ENCODE data around the gene CYGB. TPM values are rescaled to one million over a fixed set of nuclear protein-coding genes. Genes with fewer than 3 reads are reported as not detected.
A peak's percentile ranks its signal among the peaks of the same experiment; 100 is the strongest.

Gene CYGB
- total and polyA plus RNA-seq, 10 of the 15 experiments (the other 5 are each of a cell fraction or from before 2014, with no cell fraction given), result 0.34 TPM; not detected in 9

DNA sequence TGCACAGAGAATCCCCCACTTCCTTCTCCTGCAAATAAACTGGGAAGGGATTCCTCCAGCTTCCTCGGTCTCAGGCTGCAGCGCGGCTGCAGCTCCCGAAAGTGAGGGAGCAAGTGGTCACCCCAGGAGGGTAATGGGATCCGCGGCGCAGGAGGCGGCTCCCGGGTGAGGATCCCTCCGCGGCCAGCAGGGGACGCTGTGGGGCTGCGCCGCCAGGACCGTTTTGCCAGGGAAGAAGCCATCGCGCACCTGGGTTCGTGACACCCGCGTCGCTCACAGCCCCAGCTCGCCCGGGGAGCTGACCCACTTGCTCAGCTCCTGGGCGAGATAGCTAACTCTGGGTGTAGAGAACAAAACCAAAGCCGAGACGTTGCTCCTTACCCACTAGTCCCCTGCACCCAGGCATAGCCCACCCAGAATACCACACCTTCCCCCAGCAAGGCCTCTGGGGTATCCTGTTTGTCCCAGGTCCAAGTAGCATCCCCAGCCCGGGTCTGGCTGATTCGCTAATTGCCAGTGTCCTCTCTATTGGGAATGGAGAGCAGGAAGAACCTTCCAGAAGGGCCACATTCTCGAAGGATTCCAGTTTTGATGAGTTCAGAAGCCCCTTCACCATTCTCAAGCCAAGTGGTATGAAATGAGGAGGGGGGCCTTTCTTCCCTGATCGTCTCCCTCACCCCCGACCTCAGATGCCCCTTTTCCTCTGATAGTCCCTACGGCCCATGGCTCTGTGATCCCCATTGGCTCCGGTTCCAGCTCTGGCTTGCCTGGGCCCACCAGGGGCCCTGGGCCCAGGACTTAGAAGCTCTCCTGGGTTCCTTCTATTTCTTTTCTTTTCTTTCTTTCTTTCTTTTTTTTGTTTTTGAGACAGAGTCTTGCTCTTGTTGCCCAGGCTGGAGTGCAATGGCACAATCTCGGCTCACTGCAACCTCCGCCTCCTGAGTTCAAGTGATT, 14.1 kb downstream of the CYGB start (continued):
- TF ChIP-seq PKNOX1 (IDR thresholded peaks at IDR 0.05), result peak; percentile 55; the same call in 1 of the 2 replicates
- TF ChIP-seq, protein P1, sequence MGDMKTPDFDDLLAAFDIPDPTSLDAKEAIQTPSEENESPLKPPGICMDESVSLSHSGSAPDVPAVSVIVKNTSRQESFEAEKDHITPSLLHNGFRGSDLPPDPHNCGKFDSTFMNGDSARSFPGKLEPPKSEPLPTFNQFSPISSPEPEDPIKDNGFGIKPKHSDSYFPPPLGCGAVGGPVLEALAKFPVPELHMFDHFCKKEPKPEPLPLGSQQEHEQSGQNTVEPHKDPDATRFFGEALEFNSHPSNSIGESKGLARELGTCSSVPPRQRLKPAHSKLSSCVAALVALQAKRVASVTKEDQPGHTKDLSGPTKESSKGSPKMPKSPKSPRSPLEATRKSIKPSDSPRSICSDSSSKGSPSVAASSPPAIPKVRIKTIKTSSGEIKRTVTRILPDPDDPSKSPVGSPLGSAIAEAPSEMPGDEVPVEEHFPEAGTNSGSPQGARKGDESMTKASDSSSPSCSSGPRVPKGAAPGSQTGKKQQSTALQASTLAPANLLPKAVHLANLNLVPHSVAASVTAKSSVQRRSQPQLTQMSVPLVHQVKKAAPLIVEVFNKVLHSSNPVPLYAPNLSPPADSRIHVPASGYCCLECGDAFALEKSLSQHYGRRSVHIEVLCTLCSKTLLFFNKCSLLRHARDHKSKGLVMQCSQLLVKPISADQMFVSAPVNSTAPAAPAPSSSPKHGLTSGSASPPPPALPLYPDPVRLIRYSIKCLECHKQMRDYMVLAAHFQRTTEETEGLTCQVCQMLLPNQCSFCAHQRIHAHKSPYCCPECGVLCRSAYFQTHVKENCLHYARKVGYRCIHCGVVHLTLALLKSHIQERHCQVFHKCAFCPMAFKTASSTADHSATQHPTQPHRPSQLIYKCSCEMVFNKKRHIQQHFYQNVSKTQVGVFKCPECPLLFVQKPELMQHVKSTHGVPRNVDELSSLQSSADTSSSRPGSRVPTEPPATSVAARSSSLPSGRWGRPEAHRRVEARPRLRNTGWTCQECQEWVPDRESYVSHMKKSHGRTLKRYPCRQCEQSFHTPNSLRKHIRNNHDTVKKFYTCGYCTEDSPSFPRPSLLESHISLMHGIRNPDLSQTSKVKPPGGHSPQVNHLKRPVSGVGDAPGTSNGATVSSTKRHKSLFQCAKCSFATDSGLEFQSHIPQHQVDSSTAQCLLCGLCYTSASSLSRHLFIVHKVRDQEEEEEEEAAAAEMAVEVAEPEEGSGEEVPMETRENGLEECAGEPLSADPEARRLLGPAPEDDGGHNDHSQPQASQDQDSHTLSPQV (IDR thresholded peaks at IDR 0.05), result peak; percentile 75; the same call in 1 of the 2 replicates
- no peak; the same call in 1 of the 2 replicates for TF ChIP-seq RB1 (IDR thresholded peaks at IDR 0.05; ENCODE audit: borderline replicate concordance)
- TF ChIP-seq ASH2L (IDR thresholded peaks at IDR 0.05; ENCODE audit: borderline replicate concordance, low read depth), result no peak
- TF ChIP-seq EZH2 (IDR thresholded peaks at IDR 0.05; ENCODE audit: borderline replicate concordance, control insufficient read depth, low read depth, low read length), result no peak
- TF ChIP-seq ESRRA (IDR thresholded peaks at IDR 0.05; ENCODE audit: low read length), result no peak
- peak; percentile 99 to 100 (median 99); a peak in 5 of 6 replicates for TF ChIP-seq CTCF (IDR thresholded peaks at IDR 0.05 in 2 of 3, conservative IDR thresholded peaks at IDR 0.05 in 1 of 3; ENCODE audit: control insufficient read depth in 2 of 3, extremely low read depth in 1 of 3, insufficient read depth in 1 of 3, low read depth in 3 of 3, low read length in 3 of 3)
- TF ChIP-seq ZNF384 (IDR thresholded peaks at IDR 0.05; ENCODE audit: borderline replicate concordance, low read depth, low read length), result no peak
- no peak for TF ChIP-seq JUNB (IDR thresholded peaks at IDR 0.05)
- no peak for TF ChIP-seq SREBF2 (IDR thresholded peaks at IDR 0.05; ENCODE audit: low read length)
- no peak for TF ChIP-seq POLR2A (IDR thresholded peaks at IDR 0.05; ENCODE audit: low read depth, low read length)
- TF ChIP-seq RBBP5 (conservative IDR thresholded peaks at IDR 0.05), result no peak
- TF ChIP-seq NFXL1 (IDR thresholded peaks at IDR 0.05; ENCODE audit: borderline replicate concordance), result no peak
- no peak for TF ChIP-seq MYB (IDR thresholded peaks at IDR 0.05; ENCODE audit: borderline replicate concordance, low read depth, low read length)
- TF ChIP-seq ZNF217 (IDR thresholded peaks at IDR 0.05), result no peak
- no peak for TF ChIP-seq RELB (IDR thresholded peaks at IDR 0.05; ENCODE audit: low read depth)
- TF ChIP-seq BHLHE40 (IDR thresholded peaks at IDR 0.05; ENCODE audit: borderline replicate concordance in 1 of 2, low read depth in 2 of 2, low read length in 1 of 2), result peak in 1 of 2 experiments; percentile 30; a peak in 1 of 4 replicates
